ENCODE data around the gene THAP11.

Gene THAP11

GRCh38 chr16:67878232-67878631 is 36.1 kb downstream of the THAP11 start:
- no peaks in the 10 kb centered on the region for H3K27me3 ChIP-seq (ENCODE audit: insufficient read depth, low read length)
- H3K4me1 ChIP-seq (ENCODE audit: insufficient read depth, low read length): peaks cover 8% of the 10 kb centered on the region; the same call in 1 of the 2 replicates
- H3K9me3 ChIP-seq (ENCODE audit: insufficient read depth, low read depth, low read length): no peaks in the 10 kb centered on the region
- no peak overlapping the region for H3K27ac ChIP-seq (ENCODE audit: low read depth, low read length)
- H3K36me3 ChIP-seq (ENCODE audit: insufficient read depth, low read length): peaks cover 75% of the 10 kb centered on the region
- 94% methylated on average over 6 of the region's 6 CpGs for WGBS
- no peak overlapping the region for H3K4me3 ChIP-seq (ENCODE audit: low read length)
- no peak overlapping the region for H3K9ac ChIP-seq (ENCODE audit: low read depth, low read length)

- H3K4me1 ChIP-seq (ENCODE audit: insufficient read depth, low read length): peaks cover 6% of the 10 kb centered on the region; the same call in 1 of the 2 replicates
- no peak overlapping the region for H3K9ac ChIP-seq (ENCODE audit: low read depth, low read length)
- no peak overlapping the region for H3K4me3 ChIP-seq (ENCODE audit: low read length)
- H3K27ac ChIP-seq (ENCODE audit: low read depth, low read length): no peak overlapping the region
- no peaks in the 10 kb centered on the region for H3K9me3 ChIP-seq (ENCODE audit: insufficient read depth, low read depth, low read length)
- H3K36me3 ChIP-seq (ENCODE audit: insufficient read depth, low read length): peaks cover 79% of the 10 kb centered on the region
- H3K27me3 ChIP-seq (ENCODE audit: insufficient read depth, low read length): no peaks in the 10 kb centered on the region
- 94% methylated on average over 9 of the region's 9 CpGs for WGBS
Observed at GRCh38 chr16:67878846-67879245, 36.7 kb downstream of the THAP11 start.

- H3K4me3 ChIP-seq (ENCODE audit: low read length): no peak overlapping the region
- 0 out of 2 replicates have a peak, but pooled peaks cover under 1% of the 10 kb centered on the region for H3K4me1 ChIP-seq (ENCODE audit: insufficient read depth, low read length)
- no peaks in the 10 kb centered on the region for H3K27me3 ChIP-seq (ENCODE audit: insufficient read depth, low read length)
- WGBS: 94% methylated on average over 12 of the region's 12 CpGs
- no peak overlapping the region for H3K9ac ChIP-seq (ENCODE audit: low read depth, low read length)
- H3K36me3 ChIP-seq (ENCODE audit: insufficient read depth, low read length): peaks cover 83% of the 10 kb centered on the region
- no peaks in the 10 kb centered on the region for H3K9me3 ChIP-seq (ENCODE audit: insufficient read depth, low read depth, low read length)
- no peak overlapping the region for H3K27ac ChIP-seq (ENCODE audit: low read depth, low read length)
Observed at GRCh38 chr16:67879462-67879861, 37.3 kb downstream of the THAP11 start.

GRCh38 chr16:67879936-67880335 is 37.8 kb downstream of the THAP11 start:
- H3K27ac ChIP-seq (ENCODE audit: low read depth, low read length): no peak overlapping the region
- H3K27me3 ChIP-seq (ENCODE audit: insufficient read depth, low read length): no peaks in the 10 kb centered on the region
- H3K4me3 ChIP-seq (ENCODE audit: low read length): no peak overlapping the region
- WGBS: 93% methylated on average over 5 of the region's 5 CpGs
- no peaks in the 10 kb centered on the region for H3K9me3 ChIP-seq (ENCODE audit: insufficient read depth, low read depth, low read length)
- H3K4me1 ChIP-seq (ENCODE audit: insufficient read depth, low read length): no peaks in the 10 kb centered on the region; the same call in 1 of the 2 replicates
- H3K9ac ChIP-seq (ENCODE audit: low read depth, low read length): no peak overlapping the region
- H3K36me3 ChIP-seq (ENCODE audit: insufficient read depth, low read length): peaks cover 83% of the 10 kb centered on the region

- Histone ChIP-seq H3K9me3 (ENCODE audit: insufficient read depth, low read depth, low read length) (no peaks in the 10 kb centered on the region), H3K36me3 (ENCODE audit: insufficient read depth, low read length) (peaks cover 83% of the 10 kb centered on the region), H3K9ac (ENCODE audit: low read depth, low read length) (no peak overlapping the region), H3K27me3 (ENCODE audit: insufficient read depth, low read length) (no peaks in the 10 kb centered on the region), H3K27ac (ENCODE audit: low read depth, low read length) (no peak overlapping the region), H3K4me1 (ENCODE audit: insufficient read depth, low read length) (no peaks in the 10 kb centered on the region; the same call in 1 of the 2 replicates), H3K4me3 (ENCODE audit: low read length) (no peak overlapping the region)
- WGBS: 96% methylated on average over 13 of the region's 13 CpGs
Observed at GRCh38 chr16:67880584-67880983, 38.5 kb downstream of the THAP11 start.

- Histone ChIP-seq H3K9ac (ENCODE audit: low read depth, low read length) (no peak overlapping the region), H3K4me1 (ENCODE audit: insufficient read depth, low read length) (no peaks in the 10 kb centered on the region; the same call in 1 of the 2 replicates), H3K27ac (ENCODE audit: low read depth, low read length) (no peak overlapping the region), H3K36me3 (ENCODE audit: insufficient read depth, low read length) (peaks cover 73% of the 10 kb centered on the region), H3K9me3 (ENCODE audit: insufficient read depth, low read depth, low read length) (no peaks in the 10 kb centered on the region), H3K4me3 (ENCODE audit: low read length) (no peak overlapping the region), H3K27me3 (ENCODE audit: insufficient read depth, low read length) (no peaks in the 10 kb centered on the region)
- WGBS: 95% methylated on average over 21 of the region's 21 CpGs
Observed at GRCh38 chr16:67881621-67882161, 39.6 kb downstream of the THAP11 start.

GRCh38 chr16:67882374-67883145 is 40.4 kb downstream of the THAP11 start:
- H3K9me3 ChIP-seq (ENCODE audit: insufficient read depth, low read depth, low read length): no peaks in the 10 kb centered on the region
- H3K36me3 ChIP-seq (ENCODE audit: insufficient read depth, low read length): peaks cover 65% of the 10 kb centered on the region
- H3K4me3 ChIP-seq (ENCODE audit: low read length): no peak overlapping the region
- H3K27ac ChIP-seq (ENCODE audit: low read depth, low read length): no peak overlapping the region
- no peaks in the 10 kb centered on the region; the same call in 1 of the 2 replicates for H3K4me1 ChIP-seq (ENCODE audit: insufficient read depth, low read length)
- H3K9ac ChIP-seq (ENCODE audit: low read depth, low read length): no peak overlapping the region
- WGBS: 92% methylated on average over 18 of the region's 18 CpGs
- no peaks in the 10 kb centered on the region for H3K27me3 ChIP-seq (ENCODE audit: insufficient read depth, low read length)

- Histone ChIP-seq H3K27me3 (ENCODE audit: insufficient read depth, low read length) (no peaks in the 10 kb centered on the region), H3K4me1 (ENCODE audit: insufficient read depth, low read length) (no peaks in the 10 kb centered on the region; the same call in 1 of the 2 replicates), H3K4me3 (ENCODE audit: low read length) (no peak overlapping the region), H3K27ac (ENCODE audit: low read depth, low read length) (no peak overlapping the region), H3K9me3 (ENCODE audit: insufficient read depth, low read depth, low read length) (no peaks in the 10 kb centered on the region), H3K36me3 (ENCODE audit: insufficient read depth, low read length) (peaks cover 57% of the 10 kb centered on the region), H3K9ac (ENCODE audit: low read depth, low read length) (no peak overlapping the region)
- 81% methylated on average over 6 of the region's 6 CpGs for WGBS
Observed at GRCh38 chr16:67883146-67883871, 41.2 kb downstream of the THAP11 start.

- H3K4me3 ChIP-seq (ENCODE audit: low read length): no peak overlapping the region
- H3K4me1 ChIP-seq (ENCODE audit: insufficient read depth, low read length): no peaks in the 10 kb centered on the region; the same call in 1 of the 2 replicates
- H3K36me3 ChIP-seq (ENCODE audit: insufficient read depth, low read length): peaks cover 52% of the 10 kb centered on the region
- H3K9me3 ChIP-seq (ENCODE audit: insufficient read depth, low read depth, low read length): no peaks in the 10 kb centered on the region
- 67% methylated on average over 11 of the region's 11 CpGs for WGBS
- H3K9ac ChIP-seq (ENCODE audit: low read depth, low read length): no peak overlapping the region
- no peaks in the 10 kb centered on the region for H3K27me3 ChIP-seq (ENCODE audit: insufficient read depth, low read length)
- H3K27ac ChIP-seq (ENCODE audit: low read depth, low read length): no peak overlapping the region
Observed at GRCh38 chr16:67883872-67884261, 41.7 kb downstream of the THAP11 start.

GRCh38 chr16:67884684-67885083 is 42.6 kb downstream of the THAP11 start, which contains the start of gene NRN1L:
Gene NRN1L (plus strand): TSS chr16:67884885. CDS start chr16:67884904, 19 bp downstream.
- Histone ChIP-seq H3K27ac (ENCODE audit: low read depth, low read length) (peak within 1 kb of the TSS; percentile 11; the same call in 1 of the 2 replicates), H3K9ac (ENCODE audit: low read depth, low read length) (no peak within 1 kb of the TSS), H3K27me3 (ENCODE audit: insufficient read depth, low read length) (no peaks in the 10 kb centered on the region), H3K36me3 (ENCODE audit: insufficient read depth, low read length) (peaks cover 43% of the 10 kb centered on the region), H3K4me3 (ENCODE audit: low read length) (peak within 1 kb of the TSS; percentile 8; the same call in 1 of the 2 replicates), H3K4me1 (ENCODE audit: insufficient read depth, low read length) (no peaks in the 10 kb centered on the region; the same call in 1 of the 2 replicates), H3K9me3 (ENCODE audit: insufficient read depth, low read depth, low read length) (no peaks in the 10 kb centered on the region)
- WGBS: 14% methylated on average over 22 of the region's 22 CpGs

- no peaks in the 10 kb centered on the region for H3K27me3 ChIP-seq (ENCODE audit: insufficient read depth, low read length)
- 87% methylated on average over 12 of the region's 12 CpGs for WGBS
- H3K36me3 ChIP-seq (ENCODE audit: insufficient read depth, low read length): peaks cover 35% of the 10 kb centered on the region
- H3K4me1 ChIP-seq (ENCODE audit: insufficient read depth, low read length): no peaks in the 10 kb centered on the region; the same call in 1 of the 2 replicates
- H3K27ac ChIP-seq (ENCODE audit: low read depth, low read length): no peak overlapping the region
- no peaks in the 10 kb centered on the region for H3K9me3 ChIP-seq (ENCODE audit: insufficient read depth, low read depth, low read length)
- H3K9ac ChIP-seq (ENCODE audit: low read depth, low read length): no peak overlapping the region
- no peak overlapping the region for H3K4me3 ChIP-seq (ENCODE audit: low read length)
Observed at GRCh38 chr16:67885545-67885944, 43.4 kb downstream of the THAP11 start.

Measured in HUES64 (cell line).